OCI-LY1 (cell line): Measurements from ENCODE around the gene GMPPA.

ENCODE experiments used
- EZH2 ChIP-seq: fragments of 200-600 bp; sonication (generic), shearing (Covaris generic); IDR thresholded peaks from 2 replicates; pipeline ENCODE4 v1.8.0; 2017; ENCODE audit warnings: borderline replicate concordance, mixed run types, mild to moderate bottlenecking, antibody characterized with exemption, low read length, moderate library complexity, mixed read lengths
- TF ChIP-seq, protein P1 (sequence below): fragments of 200-600 bp; sonication (generic), shearing (Covaris generic); IDR thresholded peaks from 2 replicates; pipeline ENCODE4 v1.5.1; 2017; ENCODE audit warnings: mild to moderate bottlenecking, antibody characterized with exemption, low read length, moderate library complexity, mixed read lengths

DNA sequence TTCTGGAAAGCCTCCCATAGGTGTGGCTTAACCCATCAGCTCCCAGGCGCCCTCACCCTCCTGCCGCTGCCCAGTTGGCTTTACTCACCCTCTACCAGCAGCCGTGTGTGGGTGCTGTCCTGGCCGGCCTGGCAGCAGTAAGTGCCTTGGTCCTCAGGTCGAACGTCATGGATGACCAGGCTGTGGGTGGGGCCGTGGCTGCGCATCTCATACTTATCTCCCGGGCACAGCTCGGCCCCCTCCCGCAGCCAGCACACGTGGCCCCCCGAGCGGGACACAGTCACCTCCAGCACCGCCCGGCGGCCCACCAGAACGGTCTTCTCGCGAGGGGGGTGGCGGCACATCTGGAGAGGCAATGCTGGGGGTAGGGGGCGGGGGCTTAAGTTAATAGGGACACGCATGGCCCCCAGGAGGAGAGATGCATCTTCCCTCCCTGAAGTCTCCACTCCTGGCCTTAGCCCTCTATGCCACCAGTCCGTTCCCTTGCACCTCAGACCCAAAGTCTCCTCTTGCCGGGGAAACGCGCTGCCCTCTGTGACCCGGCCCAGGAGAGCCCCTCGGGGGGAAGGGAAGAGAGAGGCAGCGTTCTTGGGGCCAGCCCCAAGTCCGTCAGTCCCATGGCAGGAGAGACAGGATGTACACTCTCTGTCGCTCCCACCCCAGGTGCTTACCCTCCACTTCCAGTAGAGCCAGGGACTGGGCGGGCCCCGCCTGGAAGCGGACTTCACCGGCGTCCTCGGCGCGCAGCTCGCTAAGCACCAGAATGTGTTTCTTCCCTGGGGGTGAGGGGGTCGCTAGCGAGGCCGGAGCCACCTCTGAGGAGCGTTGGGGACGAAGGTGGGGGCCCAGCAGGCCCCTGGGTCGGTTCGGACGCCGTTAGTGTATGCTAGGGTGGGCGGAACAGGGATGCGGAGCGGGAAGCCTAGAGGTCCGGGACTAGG, 53.0 kb downstream of the GMPPA start:
- TF ChIP-seq, protein P1, sequence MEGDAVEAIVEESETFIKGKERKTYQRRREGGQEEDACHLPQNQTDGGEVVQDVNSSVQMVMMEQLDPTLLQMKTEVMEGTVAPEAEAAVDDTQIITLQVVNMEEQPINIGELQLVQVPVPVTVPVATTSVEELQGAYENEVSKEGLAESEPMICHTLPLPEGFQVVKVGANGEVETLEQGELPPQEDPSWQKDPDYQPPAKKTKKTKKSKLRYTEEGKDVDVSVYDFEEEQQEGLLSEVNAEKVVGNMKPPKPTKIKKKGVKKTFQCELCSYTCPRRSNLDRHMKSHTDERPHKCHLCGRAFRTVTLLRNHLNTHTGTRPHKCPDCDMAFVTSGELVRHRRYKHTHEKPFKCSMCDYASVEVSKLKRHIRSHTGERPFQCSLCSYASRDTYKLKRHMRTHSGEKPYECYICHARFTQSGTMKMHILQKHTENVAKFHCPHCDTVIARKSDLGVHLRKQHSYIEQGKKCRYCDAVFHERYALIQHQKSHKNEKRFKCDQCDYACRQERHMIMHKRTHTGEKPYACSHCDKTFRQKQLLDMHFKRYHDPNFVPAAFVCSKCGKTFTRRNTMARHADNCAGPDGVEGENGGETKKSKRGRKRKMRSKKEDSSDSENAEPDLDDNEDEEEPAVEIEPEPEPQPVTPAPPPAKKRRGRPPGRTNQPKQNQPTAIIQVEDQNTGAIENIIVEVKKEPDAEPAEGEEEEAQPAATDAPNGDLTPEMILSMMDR = no peak
- TF ChIP-seq EZH2 = no peak
